NCI-H1930 (cell line): Measurements from ENCODE around the gene ERICH3.

ENCODE experiments used
- DNase-seq, 2 experiments: peaks; one replicate each; lab custom pipeline; 2025; lab: John Stamatoyannopoulos, UW

Gene ERICH3, protein sequence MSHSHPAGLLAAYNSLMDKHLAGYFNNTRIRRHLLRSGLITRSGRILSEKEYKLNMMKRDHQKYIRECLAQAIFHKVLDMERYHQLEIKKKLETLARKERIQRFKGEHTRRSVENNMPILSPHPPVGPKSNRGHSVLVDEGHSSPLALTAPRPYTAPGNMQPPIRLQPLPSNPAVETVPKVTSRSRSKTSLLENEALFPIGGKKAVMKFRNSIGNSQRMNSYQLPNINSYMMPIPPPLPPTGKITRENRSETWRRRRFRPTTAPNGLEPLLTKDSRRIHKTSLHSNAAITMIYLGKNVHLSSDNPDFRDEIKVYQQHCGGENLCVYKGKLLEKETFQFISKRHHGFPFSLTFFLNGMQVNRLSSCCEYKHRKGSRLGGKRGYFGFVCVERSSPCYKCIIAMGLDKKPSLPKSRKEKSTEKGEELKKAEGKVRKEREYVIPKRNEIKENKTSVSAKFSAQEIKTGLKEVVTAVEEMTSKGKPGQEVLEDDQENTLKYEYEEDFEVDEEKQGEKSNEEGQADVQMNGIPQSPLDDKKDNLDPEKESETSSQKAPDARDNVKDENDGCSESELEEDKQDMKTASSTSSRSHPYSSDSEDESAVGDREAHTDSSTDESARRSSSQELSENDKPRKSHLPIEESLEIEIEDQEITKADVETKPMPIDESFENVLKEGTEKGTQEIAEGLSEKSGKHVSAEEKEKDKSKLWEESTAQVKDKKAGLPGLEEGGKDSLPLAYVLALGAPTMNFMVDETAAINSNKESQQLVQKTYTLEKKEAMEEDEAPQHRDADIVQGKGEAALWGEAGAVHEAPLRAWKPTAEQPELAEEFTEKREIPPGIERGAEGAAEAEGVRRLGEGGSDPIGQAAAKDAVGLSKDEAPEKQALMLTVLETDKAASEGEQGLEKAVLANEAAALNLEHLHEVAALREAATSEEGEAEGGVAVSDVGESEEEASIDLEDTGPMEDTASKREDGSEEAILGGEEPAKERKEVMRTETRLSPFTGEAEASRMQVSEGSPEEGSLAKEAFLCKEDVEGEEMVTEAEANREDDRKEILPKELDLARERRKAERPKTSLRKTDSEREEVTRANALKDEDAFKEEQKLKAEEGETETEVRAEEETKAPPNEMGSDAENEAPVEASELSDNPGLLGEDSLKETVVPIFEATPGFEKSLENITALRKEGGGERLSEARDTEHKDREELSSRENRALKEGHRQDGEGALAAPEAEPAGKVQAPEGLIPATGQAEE (N-terminal part only)

GRCh38 chr1:74673351-74674111, at the start of gene ERICH3:
Gene ERICH3 (minus strand): TSS chr1:74673792. CDS start chr1:74673519, 273 bp downstream.
- DNase-seq, result no peak

- no peak for DNase-seq
Measured at GRCh38 chr1:74717626-74718025, 44.0 kb upstream of the ERICH3 start.

- DNase-seq, result no peak
Measured at GRCh38 chr1:74716822-74717221, 43.2 kb upstream of the ERICH3 start.

GRCh38 chr1:74715806-74716205, 42.2 kb upstream of the ERICH3 start:
- no peak for DNase-seq

DNA sequence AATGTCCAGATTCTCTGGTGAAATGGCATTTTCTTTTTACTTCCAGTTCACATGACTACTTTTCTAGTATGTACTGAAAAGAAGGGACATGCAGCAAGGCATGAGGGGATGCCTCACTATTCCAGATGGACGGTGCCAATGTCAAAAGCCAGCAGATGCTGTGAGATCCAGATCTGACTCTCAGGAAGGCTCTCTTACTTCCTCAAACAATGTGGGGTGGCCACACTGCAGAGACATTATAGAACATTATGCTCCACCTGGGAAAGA, 41.6 kb upstream of the ERICH3 start:
- no peak for DNase-seq

DNA sequence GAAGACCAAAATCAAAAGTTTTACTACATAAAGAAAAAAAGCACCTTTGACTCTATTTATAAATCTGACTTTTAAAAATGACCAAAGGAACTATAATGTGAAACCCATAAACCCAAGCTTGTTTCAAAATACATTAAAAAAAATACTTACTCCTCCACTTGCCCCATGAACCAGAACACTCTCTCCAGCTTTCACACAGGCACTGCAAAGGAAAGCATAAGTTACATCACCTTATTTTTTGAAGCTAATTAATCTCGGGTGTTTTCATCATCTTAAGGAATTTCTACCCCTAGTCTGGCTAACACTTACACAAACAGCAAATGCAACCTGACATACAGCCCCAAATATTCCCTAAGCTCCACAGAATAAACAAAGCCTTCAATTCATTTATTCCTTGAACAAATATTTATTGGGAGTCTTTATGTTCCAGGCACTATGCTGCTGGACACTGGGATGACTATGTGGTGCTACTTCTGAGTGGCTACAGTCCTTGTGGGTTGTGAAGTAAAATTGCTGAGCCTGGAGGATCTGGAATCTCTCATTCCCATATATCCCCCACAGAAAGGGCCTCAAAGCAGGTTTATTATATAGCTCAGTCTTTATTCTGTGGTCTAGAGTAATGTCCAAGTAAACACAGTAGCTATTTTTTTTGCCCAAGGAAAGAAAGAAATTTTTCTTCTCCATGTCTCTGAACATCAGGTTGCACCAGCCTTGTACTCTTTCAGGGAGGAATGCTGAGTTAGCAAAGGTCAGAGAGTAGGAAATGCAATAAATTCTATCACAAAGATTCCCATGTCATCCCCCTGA, 41.0 kb upstream of the ERICH3 start:
- no peak for DNase-seq

DNA sequence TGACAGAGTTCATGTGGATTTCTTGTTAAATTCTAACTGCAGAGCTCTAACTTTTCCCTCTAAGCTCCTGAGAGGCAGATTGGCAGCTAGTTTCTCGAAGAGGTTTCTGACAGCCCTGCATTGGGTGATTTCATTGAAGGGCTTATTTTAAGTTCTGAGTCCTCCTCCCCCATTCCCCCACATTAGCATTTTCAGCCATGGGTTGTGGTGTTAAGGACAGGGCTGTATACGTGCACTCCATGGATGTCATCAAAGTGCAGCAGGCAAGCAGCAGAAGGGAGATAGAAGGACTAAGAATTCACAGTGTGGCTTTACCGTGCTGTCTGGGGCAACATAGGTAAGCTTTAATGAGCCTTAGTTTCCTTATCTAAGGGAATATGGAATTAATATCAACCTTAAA, 40.3 kb upstream of the ERICH3 start:
- no peak for DNase-seq

DNA sequence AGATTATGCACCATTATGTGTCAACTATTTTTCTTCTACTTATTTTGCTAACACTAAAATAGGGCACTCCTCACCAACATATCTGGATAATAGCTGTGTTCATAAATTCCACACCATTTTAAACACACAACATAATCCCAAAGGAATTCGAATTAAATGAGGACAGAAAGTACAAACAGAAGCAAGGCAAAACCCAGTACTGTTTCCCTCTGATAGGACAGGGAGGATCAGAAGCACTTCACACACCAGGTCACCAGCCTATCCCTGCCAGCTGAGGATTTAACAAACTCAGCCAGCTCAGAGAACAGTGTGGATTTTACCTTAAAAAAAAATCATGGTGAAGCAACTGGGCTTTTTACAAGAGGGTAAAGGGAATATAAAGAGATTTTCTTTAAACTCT, 39.3 kb upstream of the ERICH3 start:
- DNase-seq, result peak in 1 of 2 experiments; percentile 5

- DNase-seq, result no peak
Measured at GRCh38 chr1:74703386-74704182, 30.0 kb upstream of the ERICH3 start.

GRCh38 chr1:74699331-74699730, 25.7 kb upstream of the ERICH3 start:
- no peak for DNase-seq

- no peak for DNase-seq
Measured at GRCh38 chr1:74697832-74698231, 24.2 kb upstream of the ERICH3 start.

GRCh38 chr1:74693473-74693872, 19.9 kb upstream of the ERICH3 start:
- DNase-seq, result no peak

DNA sequence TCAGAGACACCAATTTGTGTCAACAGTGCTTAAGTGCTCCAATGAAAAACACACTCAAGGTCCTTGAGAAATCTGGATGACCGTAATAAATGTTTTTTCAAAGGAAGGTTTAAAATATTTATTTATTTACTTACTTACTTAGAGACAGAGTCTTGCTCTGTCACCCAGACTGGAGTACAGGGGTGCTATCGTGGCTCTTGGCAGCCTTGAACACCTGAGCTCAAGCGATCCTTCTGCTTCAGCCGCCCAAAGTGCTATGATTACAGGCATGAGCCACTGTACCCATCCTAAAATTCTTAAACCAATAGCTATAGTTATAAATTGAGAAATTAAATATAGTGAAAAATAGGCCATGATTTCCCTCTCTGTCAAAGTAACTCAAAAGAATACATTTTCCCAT, 17.3 kb upstream of the ERICH3 start:
- no peak for DNase-seq

DNA sequence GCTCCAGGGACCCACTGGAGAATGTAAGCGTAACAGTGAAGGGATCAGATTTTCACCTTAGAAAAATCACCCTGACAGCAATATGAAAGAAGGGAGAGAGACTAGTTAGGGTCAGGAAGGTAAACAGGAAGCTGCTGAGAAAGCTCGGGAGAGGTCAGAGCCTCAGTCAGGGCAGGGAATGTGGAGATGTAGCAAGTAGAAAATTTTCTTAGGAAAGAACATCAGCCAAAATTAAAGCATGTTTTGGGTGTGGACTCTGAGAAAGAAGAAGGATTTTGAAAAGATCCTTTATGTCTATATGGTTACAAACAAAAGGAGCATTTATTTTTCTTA, 16.7 kb upstream of the ERICH3 start:
- no peak for DNase-seq

GRCh38 chr1:74689621-74690363, 16.2 kb upstream of the ERICH3 start:
- peak; percentile 27 to 45 for DNase-seq

- DNase-seq, result no peak
Measured at GRCh38 chr1:74686928-74687327, 13.3 kb upstream of the ERICH3 start.

- no peak for DNase-seq
Measured at GRCh38 chr1:74684301-74684700, 10.7 kb upstream of the ERICH3 start.

- DNase-seq, result no peak
Measured at GRCh38 chr1:74683656-74684055, 10.1 kb upstream of the ERICH3 start.

DNA sequence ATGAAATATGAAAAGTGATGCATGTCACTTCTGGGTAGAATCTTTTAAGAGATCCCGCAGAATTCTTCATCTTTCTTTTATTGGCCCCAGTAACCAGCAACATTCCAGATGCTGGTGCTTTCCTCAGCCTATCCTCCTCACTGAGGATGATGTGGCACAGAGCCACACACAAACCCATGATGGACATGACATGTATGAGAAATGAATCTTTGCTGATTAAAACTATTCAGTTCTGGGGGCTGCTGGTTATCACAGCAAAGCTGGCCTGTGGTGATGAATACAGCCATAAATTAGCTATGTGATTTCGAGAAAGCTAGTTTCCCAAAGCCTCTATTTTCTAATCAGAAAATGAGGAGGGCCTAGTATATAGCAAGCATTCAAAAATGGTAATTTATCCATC, 8.3 kb upstream of the ERICH3 start:
- no peak for DNase-seq

GRCh38 chr1:74681449-74681848, 7.9 kb upstream of the ERICH3 start:
- DNase-seq, result no peak
